Activated CD8-positive, alpha-beta T cell treated with anti-CD3 and anti-CD28 coated beads, Interleukin-2, amount 10 ng/mL, durations not matched to agents 7 days and 5 days (primary cell): ENCODE data around the gene AGPAT4. TPM values are rescaled to one million over a fixed set of nuclear protein-coding genes. Genes with fewer than 3 reads are reported as not detected.

Experiments
- ATAC-seq: fragments of 150-1000 bp; cut with Tn5 transposase; one replicate; pipeline ENCODE4 v1.10.0; 2021; ENCODE audit warnings: moderate library complexity
- CTCF ChIA-PET: fragments of 350-600 bp; sonication (Branson Sonifier 250); formaldehyde crosslinking; loops from one replicate; lab custom pipeline; 2021; ENCODE audit warnings: antibody characterized with exemption; lab: Charles Lee
- POLR2A ChIA-PET: fragments of 350-600 bp; sonication (Branson Sonifier 250); formaldehyde crosslinking; loops from one replicate; lab custom pipeline; 2021; ENCODE audit warnings: antibody characterized with exemption; lab: Charles Lee
- DNase-seq: peaks from one replicate; pipeline ENCODE4 v3.0.0-alpha.2; 2020
- H3K27ac Mint-ChIP-seq: one replicate; pipeline ENCODE4 v1.8.0; 2021; ENCODE audit warnings: mild to moderate bottlenecking, mixed read lengths
- H3K27me3 Mint-ChIP-seq: one replicate; pipeline ENCODE4 v1.8.0; 2021; ENCODE audit warnings: low read depth, mixed read lengths
- H3K36me3 Mint-ChIP-seq: one replicate; pipeline ENCODE4 v1.8.0; 2021; ENCODE audit warnings: low read depth, mixed read lengths
- H3K4me1 Mint-ChIP-seq: one replicate; pipeline ENCODE4 v1.8.0; 2021; ENCODE audit warnings: low read depth, mixed read lengths
- H3K4me3 Mint-ChIP-seq: one replicate; pipeline ENCODE4 v1.8.0; 2021; ENCODE audit warnings: mild to moderate bottlenecking, mixed read lengths
- H3K9me3 Mint-ChIP-seq: one replicate; pipeline ENCODE4 v1.8.0; 2022; ENCODE audit warnings: mixed read lengths; ENCODE audit not compliant: insufficient read depth
- total RNA-seq, 2 experiments: library from RNA; stranded (reverse); gene quantifications; one replicate each; pipeline ENCODE4 v1.2.3, GENCODE V29; 2021

The AGPAT4 gene
- total RNA-seq, 2 experiments from 2014 or later = 4.0 to 4.3 TPM

DNA sequence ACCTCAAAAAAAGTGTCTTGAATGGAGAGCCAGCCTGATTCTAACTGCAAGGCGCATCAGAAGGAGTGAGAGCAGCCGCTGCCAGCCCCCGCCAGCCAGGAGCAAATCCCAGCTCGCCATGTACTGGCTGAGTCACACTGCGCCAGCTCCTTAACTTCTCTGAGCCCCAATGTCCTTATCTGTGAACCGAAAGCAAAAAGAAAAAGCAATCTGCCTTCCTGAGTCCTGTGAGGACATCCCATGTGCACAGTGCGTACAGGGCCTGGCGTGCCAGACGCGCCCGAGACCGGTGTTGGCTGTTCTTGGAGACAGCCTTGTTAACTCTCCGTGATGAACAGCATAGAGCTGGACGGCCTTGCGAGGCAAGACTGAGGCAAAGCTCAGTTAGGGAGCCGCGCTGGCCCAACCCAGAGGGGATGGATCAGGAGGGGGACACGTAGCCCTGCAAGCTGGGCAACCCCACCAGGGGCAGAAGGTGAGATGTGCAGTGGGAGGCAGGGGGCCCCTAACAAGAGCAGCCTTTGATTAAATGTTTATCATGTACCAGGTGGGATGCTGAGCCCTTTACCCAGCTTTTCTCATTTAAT, 122.7 kb downstream of the AGPAT4 start:
- H3K4me3 Mint-ChIP-seq = no peak overlapping the region
- no peak overlapping the region for H3K27ac Mint-ChIP-seq
- no peaks in the 10 kb centered on the region for H3K4me1 Mint-ChIP-seq
- H3K36me3 Mint-ChIP-seq = no peaks in the 10 kb centered on the region
- ChIA-PET CTCF (interaction anchor here (4.6 kb wide), 1 partner anchor 221 kb away, joined by 25 read pairs; no protein-coding TSS in a partner anchor), POLR2A (no interaction called here)
- DNase-seq (no peak), ATAC-seq (no peak)
- H3K27me3 Mint-ChIP-seq = no peaks in the 10 kb centered on the region
- no peaks in the 10 kb centered on the region for H3K9me3 Mint-ChIP-seq

DNA sequence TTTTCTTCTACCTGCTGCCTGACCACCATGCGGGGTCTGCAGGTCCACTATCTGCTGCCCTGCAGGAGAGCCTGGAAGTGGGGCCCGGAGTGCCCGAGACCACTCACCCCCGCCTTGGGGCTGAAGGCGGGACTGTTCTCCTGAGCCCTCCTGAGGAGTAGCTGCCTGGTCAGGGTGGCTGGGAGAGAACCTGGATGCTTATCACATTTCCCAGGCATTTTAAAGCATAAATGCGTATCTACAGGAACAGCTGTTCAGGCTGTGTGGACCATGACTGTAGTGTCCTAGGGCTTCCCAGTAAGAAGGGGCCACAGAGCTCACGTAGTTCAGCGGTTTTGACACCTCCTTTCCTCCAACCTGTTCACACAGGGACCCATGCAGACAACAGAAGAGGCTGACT, 123.3 kb downstream of the AGPAT4 start:
- no peak for DNase-seq
- Mint-ChIP-seq H3K4me1 (no peaks in the 10 kb centered on the region), H3K9me3 (no peaks in the 10 kb centered on the region), H3K27me3 (no peaks in the 10 kb centered on the region), H3K36me3 (no peaks in the 10 kb centered on the region), H3K27ac (no peak overlapping the region), H3K4me3 (no peak overlapping the region)
- no peak for ATAC-seq
- ChIA-PET CTCF (interaction anchor here (4.6 kb wide), 1 partner anchor 222 kb away, joined by 25 read pairs; no protein-coding TSS in a partner anchor), POLR2A (no interaction called here)

DNA sequence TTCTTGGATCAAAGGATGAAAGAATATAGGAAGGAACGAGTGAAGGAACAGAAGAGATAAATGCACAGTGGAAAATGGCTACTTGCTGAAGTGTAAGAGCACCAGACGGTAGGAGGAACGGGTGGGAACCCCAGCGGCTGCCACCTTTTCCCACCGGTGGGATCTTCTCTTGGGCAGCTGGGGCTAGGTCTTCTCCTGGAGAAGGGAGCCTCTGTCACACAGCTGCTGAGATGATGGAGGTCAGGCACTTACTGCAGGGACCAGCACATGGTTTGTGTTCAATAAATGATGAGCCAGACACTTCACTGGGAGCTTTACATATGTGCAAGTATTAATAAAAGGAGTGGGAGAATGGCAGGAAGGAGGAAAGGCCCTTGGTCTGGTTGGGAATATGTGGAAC, 123.7 kb downstream of the AGPAT4 start:
- Mint-ChIP-seq H3K27ac (no peak overlapping the region), H3K36me3 (no peaks in the 10 kb centered on the region), H3K4me3 (no peak overlapping the region), H3K9me3 (no peaks in the 10 kb centered on the region), H3K4me1 (no peaks in the 10 kb centered on the region), H3K27me3 (no peaks in the 10 kb centered on the region)
- ChIA-PET CTCF (interaction anchor here (4.6 kb wide), 1 partner anchor 222 kb away, joined by 25 read pairs; no protein-coding TSS in a partner anchor), POLR2A (no interaction called here)
- no peak for DNase-seq
- ATAC-seq = no peak

DNA sequence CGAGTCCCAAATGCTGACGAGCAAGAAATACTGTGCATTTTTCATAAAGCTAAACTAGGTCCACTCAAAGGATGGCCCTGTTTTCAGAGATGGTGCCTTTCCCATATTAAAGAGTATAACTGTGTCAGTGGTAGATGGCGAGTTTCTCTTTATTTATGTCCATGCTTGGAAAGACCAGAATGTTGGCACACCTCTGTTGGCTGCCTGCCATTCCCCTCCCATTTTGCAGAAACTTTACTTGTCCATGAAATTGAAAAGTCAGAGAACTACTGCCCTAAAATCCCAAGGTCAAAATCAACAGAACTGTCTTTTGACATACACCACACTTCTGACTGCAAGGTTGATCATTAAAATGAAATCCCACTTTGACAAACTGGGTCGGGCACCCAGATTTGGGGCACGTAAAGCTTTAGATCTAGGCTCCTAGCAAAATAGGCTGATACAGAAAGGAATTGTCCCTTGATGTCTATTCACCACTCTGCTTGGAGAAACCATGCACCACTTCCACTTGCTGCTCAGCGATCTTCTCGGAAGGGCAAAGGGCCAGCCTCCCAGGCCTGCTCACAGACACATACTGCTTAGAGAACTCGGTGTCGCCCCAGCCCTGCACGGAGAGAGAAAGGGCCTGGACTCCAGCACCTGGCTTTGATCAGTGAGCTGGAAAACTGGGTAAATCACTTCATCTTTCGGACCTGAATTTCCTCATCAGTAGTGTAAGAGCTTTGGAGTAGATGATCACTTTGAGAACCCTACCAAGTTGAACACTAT, 130.0 kb downstream of the AGPAT4 start:
- Mint-ChIP-seq H3K36me3 (no peaks in the 10 kb centered on the region), H3K27ac (no peak overlapping the region), H3K4me3 (no peak overlapping the region), H3K9me3 (no peaks in the 10 kb centered on the region), H3K27me3 (no peaks in the 10 kb centered on the region), H3K4me1 (no peaks in the 10 kb centered on the region)
- ChIA-PET POLR2A (no interaction called here), CTCF (no interaction called here)
- no peak for DNase-seq
- ATAC-seq = no peak

DNA sequence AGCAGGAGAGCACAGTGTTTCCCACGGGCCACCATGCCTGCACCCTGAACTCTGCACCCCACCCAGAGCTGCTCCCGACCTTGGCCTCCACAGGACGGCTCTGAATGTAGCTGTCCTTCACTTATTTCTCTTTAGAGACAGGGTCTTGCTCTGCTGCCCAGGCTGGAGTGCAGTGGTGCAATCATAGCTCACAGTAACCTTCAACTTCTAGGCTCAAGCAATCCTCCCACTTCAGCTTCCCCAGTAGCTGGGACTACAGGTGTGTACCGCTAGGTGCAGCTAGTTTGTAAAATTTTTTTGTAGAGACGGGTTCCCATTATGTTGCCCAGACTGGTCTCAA, 130.9 kb downstream of the AGPAT4 start:
- Mint-ChIP-seq H3K36me3 (no peaks in the 10 kb centered on the region), H3K9me3 (no peaks in the 10 kb centered on the region), H3K4me3 (no peak overlapping the region), H3K27me3 (no peaks in the 10 kb centered on the region), H3K4me1 (no peaks in the 10 kb centered on the region), H3K27ac (no peak overlapping the region)
- DNase-seq (no peak), ATAC-seq (no peak)
- CTCF ChIA-PET = no interaction called here
- POLR2A ChIA-PET = no interaction called here

DNA sequence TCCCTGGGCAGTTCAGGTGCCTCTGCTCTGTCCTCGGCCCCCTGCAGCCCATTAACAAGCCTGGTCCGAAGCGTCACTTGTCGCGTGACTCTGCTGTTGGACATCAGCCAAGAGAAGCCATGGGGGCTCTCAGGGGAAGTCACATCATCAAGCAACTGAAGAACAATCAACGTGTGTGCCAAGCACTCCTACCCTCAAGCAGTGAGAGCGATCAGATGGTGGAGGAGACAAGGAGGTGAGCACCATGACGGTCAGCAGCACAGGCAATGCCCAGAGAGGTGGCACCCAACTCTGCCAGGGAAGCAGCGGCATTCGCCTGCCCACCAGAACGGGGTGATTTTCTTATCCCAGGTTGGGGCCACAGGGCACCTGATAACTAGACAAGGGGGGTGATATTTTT, 132.7 kb downstream of the AGPAT4 start:
- Mint-ChIP-seq H3K36me3 (no peaks in the 10 kb centered on the region), H3K27me3 (no peaks in the 10 kb centered on the region), H3K9me3 (no peaks in the 10 kb centered on the region), H3K4me1 (no peaks in the 10 kb centered on the region), H3K27ac (no peak overlapping the region), H3K4me3 (no peak overlapping the region)
- ChIA-PET CTCF (interaction anchor here (1.0 kb wide), 1 partner anchor 230 kb away, joined by 3 read pairs; no protein-coding TSS in a partner anchor), POLR2A (no interaction called here)
- DNase-seq (no peak), ATAC-seq (no peak)

DNA sequence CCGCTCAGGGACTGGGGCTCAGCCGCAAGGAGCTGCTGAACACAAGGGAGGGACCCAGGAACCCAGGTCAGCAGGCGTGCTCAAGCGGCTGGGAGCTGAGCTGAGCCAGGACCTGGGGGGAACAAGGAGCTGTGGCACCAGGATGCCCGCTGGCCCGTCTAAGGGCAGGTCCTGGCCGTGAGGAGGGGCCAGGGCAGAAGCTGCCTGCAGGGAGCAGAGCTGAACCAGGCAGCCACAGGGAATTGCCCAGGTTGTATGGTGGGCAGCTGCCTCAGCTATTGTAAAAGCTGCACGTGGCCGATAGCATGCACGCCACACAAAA, 133.3 kb downstream of the AGPAT4 start:
- no peaks in the 10 kb centered on the region for H3K36me3 Mint-ChIP-seq
- H3K9me3 Mint-ChIP-seq = no peaks in the 10 kb centered on the region
- DNase-seq = no peak
- ChIA-PET POLR2A (no interaction called here), CTCF (interaction anchor here (1.0 kb wide), 1 partner anchor 230 kb away, joined by 3 read pairs; no protein-coding TSS in a partner anchor)
- no peak overlapping the region for H3K4me3 Mint-ChIP-seq
- no peak for ATAC-seq
- H3K4me1 Mint-ChIP-seq = no peaks in the 10 kb centered on the region
- H3K27me3 Mint-ChIP-seq = no peaks in the 10 kb centered on the region
- H3K27ac Mint-ChIP-seq = no peak overlapping the region

DNA sequence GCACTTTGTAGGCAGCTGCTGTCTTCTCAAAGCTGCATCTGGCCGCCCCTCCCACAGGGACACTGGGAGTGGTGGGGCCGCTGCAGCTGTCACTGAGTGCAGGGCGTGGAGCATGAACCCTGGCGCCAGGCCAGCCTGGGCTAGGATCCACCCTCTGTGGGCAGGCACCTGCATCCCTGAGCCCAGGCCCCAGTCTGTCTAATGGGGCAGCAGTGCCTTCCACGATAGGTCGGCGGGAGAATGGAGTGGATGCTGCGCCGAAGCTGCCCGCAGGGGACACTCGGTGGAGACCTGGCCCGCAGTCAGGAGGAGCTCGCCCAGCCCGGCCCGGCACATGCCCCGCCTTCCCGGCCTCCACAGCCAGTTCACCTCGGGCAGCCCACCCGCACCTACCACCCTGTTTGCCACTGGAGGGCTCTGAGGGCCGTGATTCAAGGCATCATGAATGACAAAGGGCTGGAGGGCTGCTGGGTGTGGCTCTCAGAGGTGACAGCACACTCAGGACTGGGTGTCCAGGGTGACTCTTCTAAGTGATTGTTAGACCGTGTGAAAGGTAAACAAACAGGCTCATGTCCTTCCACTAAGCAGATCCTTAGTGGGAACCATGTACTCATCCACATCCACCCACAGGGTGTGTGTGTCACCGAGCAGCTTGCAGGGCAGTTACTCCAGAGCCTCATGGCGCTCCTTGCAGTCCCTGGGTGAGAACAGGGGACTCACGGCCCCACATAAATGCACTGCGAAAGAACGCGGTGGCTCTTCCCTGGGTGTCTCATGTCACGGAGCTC, 133.9 kb downstream of the AGPAT4 start:
- no peak for DNase-seq
- H3K27ac Mint-ChIP-seq = no peak overlapping the region
- H3K9me3 Mint-ChIP-seq = no peaks in the 10 kb centered on the region
- ATAC-seq = no peak
- CTCF ChIA-PET = no interaction called here
- POLR2A ChIA-PET = no interaction called here
- H3K27me3 Mint-ChIP-seq = no peaks in the 10 kb centered on the region
- no peak overlapping the region for H3K4me3 Mint-ChIP-seq
- H3K36me3 Mint-ChIP-seq = no peaks in the 10 kb centered on the region
- no peaks in the 10 kb centered on the region for H3K4me1 Mint-ChIP-seq

DNA sequence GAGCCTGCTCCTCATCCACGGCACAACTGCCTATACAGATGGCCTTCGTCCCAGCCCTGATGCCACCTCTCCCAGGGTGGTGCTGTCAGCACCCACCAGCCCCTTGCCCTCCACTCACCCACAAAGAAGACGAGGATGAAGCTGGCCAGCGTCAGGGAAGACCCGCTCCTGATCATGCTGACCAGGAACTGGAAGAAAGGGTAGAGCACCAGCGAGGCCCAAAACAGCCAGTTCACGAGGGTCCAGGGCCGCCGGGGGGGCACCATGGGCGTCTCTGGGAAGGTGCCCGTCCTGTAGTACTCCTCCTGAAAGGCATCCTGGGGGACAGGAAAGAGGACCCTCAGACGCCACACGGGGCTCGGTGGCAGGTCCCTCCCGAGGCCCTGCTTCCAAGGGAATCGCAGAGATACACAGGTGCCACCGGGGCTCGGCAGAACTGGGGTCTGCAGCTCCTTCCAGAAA, 134.5 kb downstream of the AGPAT4 start:
- H3K27ac Mint-ChIP-seq = no peak overlapping the region
- CTCF ChIA-PET = no interaction called here

DNA sequence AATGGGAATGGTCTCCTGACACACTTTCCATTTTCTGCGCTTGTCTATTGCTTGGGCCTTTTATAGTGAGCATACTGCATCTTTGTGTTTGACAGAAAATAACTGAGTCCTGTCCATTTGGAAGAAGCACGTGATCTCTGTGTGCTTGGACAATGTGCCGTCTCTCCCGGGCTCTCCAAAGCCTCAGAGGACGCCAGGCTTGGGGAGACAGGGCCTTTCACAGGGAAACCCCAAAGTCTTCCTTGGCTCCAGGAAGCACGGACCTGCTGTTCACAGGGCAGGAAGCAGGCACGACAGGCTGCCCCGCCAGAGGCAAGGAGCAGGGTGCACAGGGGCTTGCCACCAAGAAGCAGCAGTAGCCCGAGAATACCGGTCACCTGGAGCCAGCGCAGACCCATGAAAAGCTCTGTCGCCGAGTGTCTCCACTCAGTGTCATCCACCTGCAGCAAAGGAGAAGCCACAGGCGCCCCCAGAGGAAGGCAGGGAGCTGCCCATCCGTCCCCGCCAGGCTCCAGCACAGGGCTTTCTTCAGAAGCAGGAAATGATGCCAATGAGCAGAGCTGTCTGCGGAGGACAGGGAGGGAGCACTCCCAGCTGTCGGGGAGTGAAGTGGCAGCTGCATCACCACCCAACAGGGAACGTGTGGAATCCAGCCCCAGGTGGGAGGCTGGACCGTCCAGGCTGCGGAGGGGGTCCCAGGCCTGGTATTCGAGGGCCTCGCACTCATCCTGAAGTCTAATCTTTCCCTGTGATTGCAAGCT, 135.1 kb downstream of the AGPAT4 start:
- H3K4me1 Mint-ChIP-seq = no peaks in the 10 kb centered on the region
- ATAC-seq = no peak
- no peak overlapping the region for H3K27ac Mint-ChIP-seq
- ChIA-PET CTCF (no interaction called here), POLR2A (interaction anchor here (0.6 kb wide), 1 partner anchor 22 kb away, joined by 3 read pairs; no protein-coding TSS in a partner anchor)
- no peak for DNase-seq
- no peaks in the 10 kb centered on the region for H3K27me3 Mint-ChIP-seq
- H3K9me3 Mint-ChIP-seq = no peaks in the 10 kb centered on the region
- H3K36me3 Mint-ChIP-seq = no peaks in the 10 kb centered on the region
- no peak overlapping the region for H3K4me3 Mint-ChIP-seq

More for the DNA sequence above, 134.5 kb downstream of the AGPAT4 start:
- ATAC-seq (no peak), DNase-seq (no peak)
- Mint-ChIP-seq H3K27me3 (no peaks in the 10 kb centered on the region), H3K4me1 (no peaks in the 10 kb centered on the region), H3K9me3 (no peaks in the 10 kb centered on the region), H3K4me3 (no peak overlapping the region), H3K36me3 (no peaks in the 10 kb centered on the region)
- POLR2A ChIA-PET = interaction anchor here (0.6 kb wide), 1 partner anchor 22 kb away, joined by 3 read pairs; no protein-coding TSS in a partner anchor

DNA sequence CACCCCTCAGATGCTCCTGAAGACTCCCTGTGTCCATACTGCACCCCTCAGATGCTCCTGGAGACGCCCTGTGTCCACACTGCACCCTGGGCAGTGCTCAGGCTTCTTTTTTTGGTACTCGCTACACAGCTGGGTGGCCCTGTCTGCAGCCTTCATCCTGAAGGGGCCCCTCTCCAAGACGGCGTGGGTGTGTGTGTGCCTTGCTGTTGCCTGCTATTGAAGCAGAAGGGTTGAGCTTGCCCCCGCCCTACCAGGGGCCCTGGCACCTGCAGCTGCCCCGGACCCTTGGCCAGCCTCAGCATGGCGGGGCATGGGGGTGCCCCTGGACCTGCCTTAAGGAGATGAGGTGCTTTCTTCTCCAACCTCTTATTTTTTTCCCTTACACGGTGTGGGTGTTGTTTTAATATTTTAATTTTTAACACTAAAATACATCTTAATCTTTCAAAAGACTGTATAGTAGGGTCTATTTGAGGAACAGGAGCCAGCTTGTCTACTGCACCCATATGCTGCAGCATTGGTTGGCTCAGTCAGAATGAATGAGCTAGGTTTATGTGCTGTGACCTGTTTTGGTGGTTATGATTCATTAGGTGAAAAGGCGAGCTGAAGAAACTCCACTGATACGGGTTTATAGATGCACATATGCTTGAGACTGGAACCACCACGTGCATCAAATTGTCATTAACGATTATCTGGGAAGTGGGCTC, 135.9 kb downstream of the AGPAT4 start:
- Mint-ChIP-seq H3K27me3 (no peaks in the 10 kb centered on the region), H3K36me3 (peaks cover 4% of the 10 kb centered on the region), H3K4me1 (no peaks in the 10 kb centered on the region), H3K27ac (no peak overlapping the region), H3K4me3 (no peak overlapping the region), H3K9me3 (no peaks in the 10 kb centered on the region)
- ChIA-PET POLR2A (no interaction called here), CTCF (no interaction called here)
- ATAC-seq (no peak), DNase-seq (no peak)
